ENCODE results near the gene NIPSNAP2.
"Not testable (repeated sequence)": the region's sequence is repeated elsewhere in the genome, so short reads cannot be mapped to it uniquely, and the experiment has no call there.

The NIPSNAP2 gene

GRCh38 chr7:56048763-56049162, 84.4 kb downstream of the NIPSNAP2 start:
- DNase-seq: not testable (repeated sequence)

All from inflammatory macrophage treated with lipopolysaccharide for 4 hours (primary cell).